ENCODE measurements around the gene GUSB.

- TF ChIP-seq POLR2A (IDR thresholded peaks at IDR 0.05) (no peak), CTCF (IDR thresholded peaks at IDR 0.05) (no peak), POLR2AphosphoS5 (IDR thresholded peaks at IDR 0.05) (no peak)
Measured at GRCh38 chr7:65915921-65916657, 65.9 kb downstream of the GUSB start.

All from upper lobe of left lung (tissue), 4 donors.